Measurements from ENCODE around the gene CPA5.

CPA5 gene

GRCh38 chr7:130385600-130386066 lies 41.0 kb downstream of the CPA5 start:
- FAIRE-seq (no peak), DNase-seq (ENCODE audit: insufficient read length, low spot score) (no peak)
- TF ChIP-seq CTCF (IDR thresholded peaks at IDR 0.05; ENCODE audit: insufficient read depth, missing control alignments), result no peak

GRCh38 chr7:130386876-130387275 lies 42.3 kb downstream of the CPA5 start:
- FAIRE-seq (no peak), DNase-seq (ENCODE audit: insufficient read length, low spot score) (no peak)
- no peak for TF ChIP-seq CTCF (IDR thresholded peaks at IDR 0.05; ENCODE audit: insufficient read depth, missing control alignments)

- DNase-seq (ENCODE audit: insufficient read length, low spot score) (no peak), FAIRE-seq (no peak)
- no peak for TF ChIP-seq CTCF (IDR thresholded peaks at IDR 0.05; ENCODE audit: insufficient read depth, missing control alignments)
These were observed 42.7 kb downstream of the CPA5 start for GRCh38 chr7:130387306-130387627.

GRCh38 chr7:130387628-130388403 lies 43.2 kb downstream of the CPA5 start:
- FAIRE-seq (no peak), DNase-seq (ENCODE audit: insufficient read length, low spot score) (no peak)
- no peak for TF ChIP-seq CTCF (IDR thresholded peaks at IDR 0.05; ENCODE audit: insufficient read depth, missing control alignments)

- DNase-seq (ENCODE audit: insufficient read length, low spot score) (no peak), FAIRE-seq (no peak)
- TF ChIP-seq CTCF (IDR thresholded peaks at IDR 0.05; ENCODE audit: insufficient read depth, missing control alignments), result no peak
These were observed 44.1 kb downstream of the CPA5 start for GRCh38 chr7:130388671-130389070.

GRCh38 chr7:130390486-130390885 lies 45.9 kb downstream of the CPA5 start:
- TF ChIP-seq CTCF (IDR thresholded peaks at IDR 0.05; ENCODE audit: insufficient read depth, missing control alignments), result no peak
- no peak for FAIRE-seq
- DNase-seq (ENCODE audit: insufficient read length, low spot score), result no peak

- no peak for TF ChIP-seq CTCF (IDR thresholded peaks at IDR 0.05; ENCODE audit: insufficient read depth, missing control alignments)
- FAIRE-seq (no peak), DNase-seq (ENCODE audit: insufficient read length, low spot score) (no peak)
These were observed 48.5 kb downstream of the CPA5 start for GRCh38 chr7:130393101-130393561.
